ENCODE results near the gene PRKG1. TPM values are rescaled to one million over a fixed set of nuclear protein-coding genes. Genes with fewer than 3 reads are reported as not detected.
A peak's percentile ranks its signal among the peaks of the same experiment; 100 is the strongest.

PRKG1 gene
- polyA plus RNA-seq, 1 donor, result 12.0 TPM

DNA sequence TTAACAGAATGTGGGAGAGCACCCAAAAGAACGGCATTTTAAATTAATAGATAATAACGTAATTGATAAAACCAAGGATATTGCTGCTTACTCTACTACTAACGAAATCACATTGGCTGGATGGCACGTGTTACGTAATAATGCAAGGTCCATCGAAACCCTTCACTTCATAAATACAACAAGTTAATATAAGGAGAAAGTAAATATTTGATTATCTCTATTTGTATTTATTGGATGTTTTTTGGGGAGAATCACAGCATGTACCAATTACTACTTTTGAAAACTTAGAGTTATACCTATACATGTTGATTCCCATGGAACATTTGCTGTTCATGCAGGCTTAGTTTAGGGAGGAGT, 1.6 kb downstream of the PRKG1 start:
- 76% methylated on average over 4 of the region's 6 CpGs for WGBS (ENCODE audit: insufficient coverage, low lambda C conversion rate)
- Histone ChIP-seq H3K9me3 (ENCODE audit: control insufficient read depth, low read depth, low read length) (peaks cover 3% of the 10 kb centered on the region), H3K4me3 (ENCODE audit: low read length) (peak overlapping the region; percentile 62), H3K36me3 (ENCODE audit: control insufficient read depth, insufficient read depth, low read length) (no peaks in the 10 kb centered on the region), H3K27me3 (ENCODE audit: control insufficient read depth, insufficient read depth, low read length) (peaks cover 34% of the 10 kb centered on the region), H3K27ac (ENCODE audit: low read length) (no peak overlapping the region), H3K4me1 (ENCODE audit: control insufficient read depth, insufficient read depth, low read length) (no peaks in the 10 kb centered on the region)
- DNase-seq, result no peak

DNA sequence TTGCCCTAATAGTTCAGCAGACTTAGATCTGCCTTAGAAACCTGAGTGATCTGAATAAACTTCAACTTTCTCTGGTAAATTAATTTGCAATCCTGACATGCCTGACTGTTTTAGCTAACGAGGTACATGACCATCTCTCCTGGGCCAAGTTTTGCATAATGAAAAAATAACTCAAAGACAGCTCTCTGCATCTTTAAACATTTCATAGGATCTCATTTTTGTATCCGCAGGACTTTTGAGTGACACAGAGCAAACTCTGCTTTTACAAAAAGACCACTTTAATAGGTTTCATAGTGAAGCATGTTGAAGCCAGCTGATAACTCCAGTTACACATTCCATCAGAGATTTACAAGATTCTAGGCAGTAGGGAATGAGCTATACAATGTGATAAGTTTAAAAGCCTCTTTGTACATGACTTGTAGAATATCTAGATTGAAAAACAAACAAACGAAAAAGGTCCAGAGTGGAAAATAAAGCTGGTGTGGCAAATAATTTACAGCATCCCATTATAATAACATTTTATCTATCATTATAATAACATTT, 2.1 kb downstream of the PRKG1 start:
- peaks cover 3% of the 10 kb centered on the region for H3K9me3 ChIP-seq (ENCODE audit: control insufficient read depth, low read depth, low read length)
- no peak overlapping the region for H3K27ac ChIP-seq (ENCODE audit: low read length)
- H3K36me3 ChIP-seq (ENCODE audit: control insufficient read depth, insufficient read depth, low read length), result no peaks in the 10 kb centered on the region
- peaks cover 34% of the 10 kb centered on the region for H3K27me3 ChIP-seq (ENCODE audit: control insufficient read depth, insufficient read depth, low read length)
- WGBS (ENCODE audit: insufficient coverage, low lambda C conversion rate), result 90% methylated on average over 2 of the region's 3 CpGs
- H3K4me1 ChIP-seq (ENCODE audit: control insufficient read depth, insufficient read depth, low read length), result no peaks in the 10 kb centered on the region
- DNase-seq, result no peak
- peak overlapping the region; percentile 62 for H3K4me3 ChIP-seq (ENCODE audit: low read length)

DNA sequence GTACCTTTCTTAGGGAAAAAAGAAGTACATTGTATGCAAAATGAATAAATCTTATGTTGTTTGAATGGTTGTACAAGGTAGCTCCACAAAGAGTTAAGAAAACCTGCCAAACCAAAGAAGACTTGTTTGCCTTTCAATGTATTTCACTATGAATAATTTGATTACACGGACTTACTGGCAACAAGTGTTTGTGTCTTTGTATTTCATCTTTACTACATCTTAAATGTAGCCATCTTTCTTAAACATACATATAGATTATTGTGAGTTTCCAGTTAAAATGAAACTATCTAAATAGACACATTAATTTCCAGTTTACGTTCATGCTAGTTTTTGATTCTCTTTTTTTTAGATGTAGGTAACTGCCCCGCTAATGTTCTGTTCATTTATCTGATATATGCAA, 2.8 kb downstream of the PRKG1 start:
- H3K36me3 ChIP-seq (ENCODE audit: control insufficient read depth, insufficient read depth, low read length), result no peaks in the 10 kb centered on the region
- no peak overlapping the region for H3K4me3 ChIP-seq (ENCODE audit: low read length)
- H3K9me3 ChIP-seq (ENCODE audit: control insufficient read depth, low read depth, low read length), result peaks cover 3% of the 10 kb centered on the region
- 71% methylated on average over 2 of the region's 3 CpGs for WGBS (ENCODE audit: insufficient coverage, low lambda C conversion rate)
- H3K27ac ChIP-seq (ENCODE audit: low read length), result no peak overlapping the region
- no peak for DNase-seq
- peaks cover 30% of the 10 kb centered on the region for H3K27me3 ChIP-seq (ENCODE audit: control insufficient read depth, insufficient read depth, low read length)
- no peaks in the 10 kb centered on the region for H3K4me1 ChIP-seq (ENCODE audit: control insufficient read depth, insufficient read depth, low read length)

DNA sequence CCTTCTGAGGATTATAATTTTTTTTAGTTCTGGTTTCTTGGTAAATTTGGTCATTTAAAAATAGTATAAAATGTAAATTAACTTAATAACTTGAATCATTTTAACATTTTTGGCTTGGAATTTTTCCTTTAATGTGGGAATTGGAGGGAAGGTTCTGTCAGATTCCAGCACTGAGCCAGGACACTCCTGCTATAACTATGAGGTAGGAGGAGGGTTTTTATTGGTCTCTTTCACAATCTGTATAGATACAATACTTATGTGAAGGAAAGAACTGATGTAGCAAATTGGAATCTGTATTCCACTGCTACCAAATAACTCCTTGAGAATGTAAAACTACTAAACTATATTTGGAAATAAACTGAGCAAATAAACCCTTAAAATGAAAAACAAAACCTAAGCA, 3.2 kb downstream of the PRKG1 start:
- H3K4me1 ChIP-seq (ENCODE audit: control insufficient read depth, insufficient read depth, low read length), result no peaks in the 10 kb centered on the region
- peaks cover 3% of the 10 kb centered on the region for H3K9me3 ChIP-seq (ENCODE audit: control insufficient read depth, low read depth, low read length)
- no peaks in the 10 kb centered on the region for H3K36me3 ChIP-seq (ENCODE audit: control insufficient read depth, insufficient read depth, low read length)
- H3K4me3 ChIP-seq (ENCODE audit: low read length), result no peak overlapping the region
- peaks cover 30% of the 10 kb centered on the region for H3K27me3 ChIP-seq (ENCODE audit: control insufficient read depth, insufficient read depth, low read length)
- no peak overlapping the region for H3K27ac ChIP-seq (ENCODE audit: low read length)
- no peak for DNase-seq

DNA sequence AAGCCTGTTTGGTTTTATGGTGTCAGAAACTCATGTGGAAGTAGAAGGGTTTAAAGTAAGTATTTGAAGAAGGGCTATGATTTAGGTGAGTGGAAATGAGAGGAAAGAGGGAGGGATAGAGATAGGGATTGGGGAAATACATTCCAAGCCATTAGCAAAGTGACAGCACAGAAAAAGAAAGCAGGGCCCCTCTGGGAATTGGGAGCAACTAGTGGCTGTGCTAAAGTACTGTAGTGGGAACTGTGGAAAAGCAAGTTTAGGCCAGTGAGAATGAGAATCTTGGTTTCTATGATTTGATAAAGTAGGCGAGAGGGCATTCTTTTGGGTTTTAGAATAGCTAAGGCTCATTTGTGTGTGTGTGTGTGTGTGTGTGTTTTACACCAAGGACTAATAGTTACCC, 5.0 kb downstream of the PRKG1 start:
- WGBS (ENCODE audit: insufficient coverage, low lambda C conversion rate), result 100% methylated on average over 1 of the region's 1 CpG
- peaks cover 3% of the 10 kb centered on the region for H3K9me3 ChIP-seq (ENCODE audit: control insufficient read depth, low read depth, low read length)
- no peaks in the 10 kb centered on the region for H3K36me3 ChIP-seq (ENCODE audit: control insufficient read depth, insufficient read depth, low read length)
- no peak overlapping the region for H3K4me3 ChIP-seq (ENCODE audit: low read length)
- DNase-seq, result no peak
- no peak overlapping the region for H3K27ac ChIP-seq (ENCODE audit: low read length)
- H3K4me1 ChIP-seq (ENCODE audit: control insufficient read depth, insufficient read depth, low read length), result peaks cover 9% of the 10 kb centered on the region
- peaks cover 19% of the 10 kb centered on the region for H3K27me3 ChIP-seq (ENCODE audit: control insufficient read depth, insufficient read depth, low read length)

DNA sequence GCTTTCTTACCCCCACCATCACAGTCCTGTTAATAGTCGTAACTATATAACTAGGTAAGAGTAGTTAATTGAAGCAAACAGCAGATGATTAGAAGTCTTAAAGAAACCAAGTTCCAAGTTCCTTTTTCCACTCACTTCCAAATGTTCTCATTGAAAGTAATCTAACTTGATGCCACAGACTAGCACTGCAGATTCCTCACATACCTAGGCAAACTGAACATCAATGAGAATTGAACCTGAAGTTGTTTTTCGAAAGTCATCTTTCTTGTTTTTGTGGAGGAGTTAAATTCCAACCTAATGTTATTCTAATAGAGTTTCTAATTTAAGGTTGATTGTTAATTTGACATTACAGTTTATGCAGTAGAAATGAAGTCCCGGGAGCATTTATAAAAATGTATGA, 5.5 kb downstream of the PRKG1 start:
- H3K4me3 ChIP-seq (ENCODE audit: low read length), result no peak overlapping the region

DNA sequence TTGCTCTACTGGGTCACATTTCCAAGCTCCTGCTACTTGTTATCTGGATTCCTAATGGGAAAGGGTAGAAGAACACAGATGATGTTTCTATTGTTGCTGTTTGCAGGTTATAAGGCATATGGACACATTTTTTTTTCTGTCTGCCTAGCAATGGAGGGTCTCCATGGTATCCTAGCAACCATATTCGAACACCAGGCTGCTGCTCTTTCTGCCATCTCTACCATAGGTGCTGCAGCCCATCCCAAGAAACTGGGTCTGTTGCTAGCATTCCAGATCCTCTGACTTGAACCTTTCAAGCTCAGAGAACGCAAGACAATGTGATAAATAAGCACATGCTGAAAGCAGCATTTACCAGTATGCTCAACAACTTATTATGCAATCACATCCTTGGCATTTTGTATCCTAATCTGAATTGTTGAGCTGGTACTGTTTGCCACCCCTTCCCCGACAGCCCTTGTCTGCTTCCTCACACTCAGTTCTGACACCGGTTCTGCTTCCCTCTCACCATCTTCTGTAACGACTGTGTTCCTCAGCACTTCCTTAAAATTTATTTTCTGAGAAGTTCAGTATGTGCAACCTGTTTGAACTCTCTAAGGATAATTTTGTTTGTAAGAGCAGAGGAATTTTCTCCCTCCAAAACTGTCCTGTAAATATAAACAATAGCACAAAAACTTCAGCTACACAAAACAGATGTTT, 6.2 kb downstream of the PRKG1 start:
- Histone ChIP-seq H3K36me3 (ENCODE audit: control insufficient read depth, insufficient read depth, low read length) (no peaks in the 10 kb centered on the region), H3K4me3 (ENCODE audit: low read length) (no peak overlapping the region), H3K27ac (ENCODE audit: low read length) (no peak overlapping the region), H3K4me1 (ENCODE audit: control insufficient read depth, insufficient read depth, low read length) (peaks cover 9% of the 10 kb centered on the region), H3K9me3 (ENCODE audit: control insufficient read depth, low read depth, low read length) (no peaks in the 10 kb centered on the region), H3K27me3 (ENCODE audit: control insufficient read depth, insufficient read depth, low read length) (peaks cover 9% of the 10 kb centered on the region)
- no CpG with 5 or more reads among the region's 5 CpGs for WGBS (ENCODE audit: insufficient coverage, low lambda C conversion rate)
- DNase-seq, result no peak

More for the DNA sequence above, 5.5 kb downstream of the PRKG1 start:
- no CpG with 5 or more reads among the region's 3 CpGs for WGBS (ENCODE audit: insufficient coverage, low lambda C conversion rate)
- H3K27ac ChIP-seq (ENCODE audit: low read length), result no peak overlapping the region
- peaks cover under 1% of the 10 kb centered on the region for H3K9me3 ChIP-seq (ENCODE audit: control insufficient read depth, low read depth, low read length)
- H3K4me1 ChIP-seq (ENCODE audit: control insufficient read depth, insufficient read depth, low read length), result peaks cover 9% of the 10 kb centered on the region
- peaks cover 14% of the 10 kb centered on the region for H3K27me3 ChIP-seq (ENCODE audit: control insufficient read depth, insufficient read depth, low read length)
- no peaks in the 10 kb centered on the region for H3K36me3 ChIP-seq (ENCODE audit: control insufficient read depth, insufficient read depth, low read length)
- DNase-seq, result no peak

DNA sequence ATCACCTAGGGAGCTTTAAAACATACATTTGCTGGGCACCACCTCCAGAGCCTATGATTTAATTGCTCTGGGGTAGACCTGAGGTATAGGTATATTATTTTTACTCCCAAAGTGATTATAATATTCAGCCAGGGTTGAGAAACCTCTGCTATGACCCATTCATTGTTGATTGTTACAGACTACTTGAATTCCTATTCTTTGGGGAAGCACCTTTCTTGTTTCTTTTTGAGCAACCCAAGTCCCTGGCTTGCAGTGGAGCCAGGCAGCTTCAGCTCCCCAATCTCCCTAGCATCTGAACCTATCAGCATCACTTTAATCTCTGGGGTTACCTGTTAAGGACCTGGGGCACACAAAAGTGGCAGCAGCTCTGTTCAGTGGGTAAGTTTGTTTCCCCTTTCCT, 8.6 kb downstream of the PRKG1 start:
- no peaks in the 10 kb centered on the region for H3K27me3 ChIP-seq (ENCODE audit: control insufficient read depth, insufficient read depth, low read length)
- no peak for DNase-seq
- no peaks in the 10 kb centered on the region for H3K36me3 ChIP-seq (ENCODE audit: control insufficient read depth, insufficient read depth, low read length)
- peaks cover 9% of the 10 kb centered on the region for H3K4me1 ChIP-seq (ENCODE audit: control insufficient read depth, insufficient read depth, low read length)
- no peaks in the 10 kb centered on the region for H3K9me3 ChIP-seq (ENCODE audit: control insufficient read depth, low read depth, low read length)
- H3K4me3 ChIP-seq (ENCODE audit: low read length), result no peak overlapping the region
- peak overlapping the region; percentile 39 for H3K27ac ChIP-seq (ENCODE audit: low read length)

DNA sequence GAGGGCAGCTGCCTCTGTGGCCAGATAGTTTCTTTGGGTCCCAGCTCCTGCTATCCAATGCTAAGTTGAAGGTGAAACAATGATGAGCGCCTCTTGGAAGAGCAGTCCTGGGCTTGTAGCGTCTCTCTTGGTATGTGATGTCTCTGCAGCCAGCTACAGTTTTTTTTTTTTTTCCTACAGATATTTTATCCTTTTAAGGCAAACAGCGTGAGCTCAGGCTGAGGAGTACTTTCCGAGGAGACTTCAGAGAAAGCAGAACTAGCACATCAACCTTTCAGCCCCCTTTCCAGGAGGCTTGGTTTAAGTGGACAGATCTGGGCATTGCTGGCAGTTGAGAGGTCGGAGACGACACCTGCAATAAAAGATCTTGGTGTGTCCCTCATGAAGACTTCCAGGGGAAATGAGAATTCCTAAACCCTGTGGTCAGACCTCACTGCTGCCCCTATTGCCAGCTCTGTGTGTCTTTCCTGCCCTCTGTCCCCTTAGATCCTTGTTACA, 9.1 kb downstream of the PRKG1 start:
- peak overlapping the region; percentile 39 for H3K27ac ChIP-seq (ENCODE audit: low read length)
- DNase-seq, result peak in 1 of 2 donors; percentile 64
- H3K27me3 ChIP-seq (ENCODE audit: control insufficient read depth, insufficient read depth, low read length), result no peaks in the 10 kb centered on the region
- peaks cover 9% of the 10 kb centered on the region for H3K4me1 ChIP-seq (ENCODE audit: control insufficient read depth, insufficient read depth, low read length)
- no peaks in the 10 kb centered on the region for H3K36me3 ChIP-seq (ENCODE audit: control insufficient read depth, insufficient read depth, low read length)
- H3K9me3 ChIP-seq (ENCODE audit: control insufficient read depth, low read depth, low read length), result no peaks in the 10 kb centered on the region
- no peak overlapping the region for H3K4me3 ChIP-seq (ENCODE audit: low read length)
- WGBS (ENCODE audit: insufficient coverage, low lambda C conversion rate), result no CpG with 5 or more reads among the region's 6 CpGs

DNA sequence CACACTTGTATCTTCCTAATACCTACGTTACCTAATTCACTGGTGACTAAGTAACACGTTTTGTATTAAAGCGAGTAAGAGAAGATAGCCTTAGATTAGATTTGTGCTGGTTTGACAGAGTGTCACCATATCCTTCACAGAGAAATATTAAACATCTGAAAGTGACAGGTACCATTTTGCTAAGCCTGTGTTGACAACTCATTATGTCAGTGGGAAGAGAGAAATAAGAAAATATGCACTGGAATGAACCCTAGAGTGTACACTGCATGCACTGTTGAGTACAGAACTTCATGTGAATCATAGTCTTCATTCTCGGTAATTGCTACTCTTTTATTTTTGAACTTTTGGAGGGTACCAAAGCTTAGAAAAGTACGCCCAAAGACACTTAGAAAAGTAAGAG, 10.9 kb downstream of the PRKG1 start:
- H3K4me1 ChIP-seq (ENCODE audit: control insufficient read depth, insufficient read depth, low read length), result peaks cover 9% of the 10 kb centered on the region
- no peaks in the 10 kb centered on the region for H3K9me3 ChIP-seq (ENCODE audit: control insufficient read depth, low read depth, low read length)
- H3K36me3 ChIP-seq (ENCODE audit: control insufficient read depth, insufficient read depth, low read length), result no peaks in the 10 kb centered on the region
- no peak for DNase-seq
- H3K4me3 ChIP-seq (ENCODE audit: low read length), result no peak overlapping the region
- WGBS (ENCODE audit: insufficient coverage, low lambda C conversion rate), result 92% methylated on average over 4 of the region's 5 CpGs
- H3K27me3 ChIP-seq (ENCODE audit: control insufficient read depth, insufficient read depth, low read length), result no peaks in the 10 kb centered on the region
- H3K27ac ChIP-seq (ENCODE audit: low read length), result no peak overlapping the region

DNA sequence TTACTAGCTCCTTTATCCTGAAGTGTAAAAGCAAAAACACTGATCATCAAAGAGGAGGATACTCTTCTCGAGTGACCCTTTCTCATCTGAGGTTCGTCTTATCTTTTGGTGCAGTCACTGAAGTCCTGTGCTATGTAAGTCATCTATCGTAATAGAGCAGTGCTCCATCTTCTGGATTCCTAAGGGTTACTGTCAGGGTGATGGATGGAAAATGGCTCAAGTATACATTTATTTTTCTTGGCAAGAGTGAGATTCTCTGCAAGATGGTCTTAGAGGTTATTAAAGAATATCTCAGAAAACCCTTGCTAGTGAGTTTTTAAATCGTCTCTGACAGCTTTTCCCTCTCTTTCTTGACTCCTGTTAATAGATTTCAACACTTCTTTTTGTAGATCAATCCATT, 12.4 kb downstream of the PRKG1 start:
- 100% methylated on average over 1 of the region's 4 CpGs for WGBS (ENCODE audit: insufficient coverage, low lambda C conversion rate)
- Histone ChIP-seq H3K27me3 (ENCODE audit: control insufficient read depth, insufficient read depth, low read length) (no peaks in the 10 kb centered on the region), H3K36me3 (ENCODE audit: control insufficient read depth, insufficient read depth, low read length) (no peaks in the 10 kb centered on the region), H3K27ac (ENCODE audit: low read length) (no peak overlapping the region), H3K9me3 (ENCODE audit: control insufficient read depth, low read depth, low read length) (no peaks in the 10 kb centered on the region), H3K4me1 (ENCODE audit: control insufficient read depth, insufficient read depth, low read length) (peaks cover 9% of the 10 kb centered on the region), H3K4me3 (ENCODE audit: low read length) (no peak overlapping the region)
- DNase-seq, result no peak

Data from large intestine (tissue), 3 donors.